ENCODE results near the gene ABI1. TPM values are rescaled to one million over a fixed set of nuclear protein-coding genes. Genes with fewer than 3 reads are reported as not detected.

ABI1 gene
- total and polyA plus RNA-seq, 9 of the 15 experiments (the other 6 are each of a cell fraction or from before 2014, with no cell fraction given): 22.1 to 52.3 (median 39.0) TPM

- TF ChIP-seq SP2 (IDR thresholded peaks at IDR 0.05; ENCODE audit: extremely low read depth, low read depth, low read length, poor library complexity, severe bottlenecking): no peak
- no peak for TF ChIP-seq RERE (CRISPR knock-in tag; IDR thresholded peaks at IDR 0.05; ENCODE audit: borderline replicate concordance)
- no peak for TF ChIP-seq NCOA4 (IDR thresholded peaks at IDR 0.05; ENCODE audit: partially characterized antibody)
- peak in 1 of 2 experiments; percentile 25; a peak in 3 of 4 replicates for TF ChIP-seq RAD21 (CRISPR knock-in tag; conservative IDR thresholded peaks at IDR 0.05 in 1 of 2, IDR thresholded peaks at IDR 0.05 in 1 of 2)
- TF ChIP-seq FOXA1 (IDR thresholded peaks at IDR 0.05; ENCODE audit: borderline replicate concordance): no peak
- TF ChIP-seq PCBP2 (IDR thresholded peaks at IDR 0.05; ENCODE audit: low read depth, low read length, poor library complexity, severe bottlenecking): no peak
- no peak for TF ChIP-seq CHD4 (IDR thresholded peaks at IDR 0.05; ENCODE audit: insufficient read depth, insufficient replicate concordance, low read depth, low read length, poor library complexity, severe bottlenecking)
- TF ChIP-seq CTCFL (IDR thresholded peaks at IDR 0.05; ENCODE audit: borderline replicate concordance, insufficient read depth, low read depth, low read length, poor library complexity, severe bottlenecking): peak; percentile 85
- TF ChIP-seq GTF3C2 (IDR thresholded peaks at IDR 0.05; ENCODE audit: borderline replicate concordance, extremely low read depth, insufficient read length): no peak
- peak; percentile 93 for TF ChIP-seq HNRNPLL (IDR thresholded peaks at IDR 0.05; ENCODE audit: low read depth, low read length, poor library complexity, severe bottlenecking)
- no peak for TF ChIP-seq TEAD2 (tag; IDR thresholded peaks at IDR 0.05)
- TF ChIP-seq ZNF655 (CRISPR knock-in tag; IDR thresholded peaks at IDR 0.05): no peak
Observed at GRCh38 chr10:26861205-26861998, 644 bp upstream of the ABI1 start (continued).
